Measurements from ENCODE around the gene KLF17. TPM values are rescaled to one million over a fixed set of nuclear protein-coding genes. Genes with fewer than 3 reads are reported as not detected.

Gene KLF17
- total and polyA plus RNA-seq, 2 of the 8 experiments (the other 6 are each of a cell fraction or from before 2014, with no cell fraction given) = not detected

- no peak for TF ChIP-seq SIN3A (conservative IDR thresholded peaks at IDR 0.05 in 1 of 2, IDR thresholded peaks at IDR 0.05 in 1 of 2; ENCODE audit: low read depth in 1 of 2, low read length in 2 of 2)
- no peak for TF ChIP-seq RNF2 (IDR thresholded peaks at IDR 0.05; ENCODE audit: borderline replicate concordance, low read depth, low read length, missing control alignments, poor library complexity, severe bottlenecking)
- no peak for TF ChIP-seq MAFK (IDR thresholded peaks at IDR 0.05; ENCODE audit: low read depth, low read length)
- no peak for TF ChIP-seq RFX5 (IDR thresholded peaks at IDR 0.05; ENCODE audit: borderline replicate concordance, low read depth, low read length)
- TF ChIP-seq POLR2A (IDR thresholded peaks at IDR 0.05; ENCODE audit: control extremely low read depth in 1 of 2, low read depth in 2 of 2, low read length in 2 of 2) = no peak
Measured at GRCh38 chr1:44110916-44111315, 7.7 kb upstream of the KLF17 start (continued).

All from H1 (cell line).